ENCODE results near the gene CPT1B.
"Not testable (repeated sequence)": the region's sequence is repeated elsewhere in the genome, so short reads cannot be mapped to it uniquely, and the experiment has no call there.

The CPT1B gene

GRCh38 chr22:50577987-50578775, at the start of gene CPT1B:
Gene CPT1B (minus strand): TSS chr22:50578427. CDS start chr22:50577915, 512 bp downstream.
- DNase-seq (ENCODE audit: low spot score) = no peak

DNA sequence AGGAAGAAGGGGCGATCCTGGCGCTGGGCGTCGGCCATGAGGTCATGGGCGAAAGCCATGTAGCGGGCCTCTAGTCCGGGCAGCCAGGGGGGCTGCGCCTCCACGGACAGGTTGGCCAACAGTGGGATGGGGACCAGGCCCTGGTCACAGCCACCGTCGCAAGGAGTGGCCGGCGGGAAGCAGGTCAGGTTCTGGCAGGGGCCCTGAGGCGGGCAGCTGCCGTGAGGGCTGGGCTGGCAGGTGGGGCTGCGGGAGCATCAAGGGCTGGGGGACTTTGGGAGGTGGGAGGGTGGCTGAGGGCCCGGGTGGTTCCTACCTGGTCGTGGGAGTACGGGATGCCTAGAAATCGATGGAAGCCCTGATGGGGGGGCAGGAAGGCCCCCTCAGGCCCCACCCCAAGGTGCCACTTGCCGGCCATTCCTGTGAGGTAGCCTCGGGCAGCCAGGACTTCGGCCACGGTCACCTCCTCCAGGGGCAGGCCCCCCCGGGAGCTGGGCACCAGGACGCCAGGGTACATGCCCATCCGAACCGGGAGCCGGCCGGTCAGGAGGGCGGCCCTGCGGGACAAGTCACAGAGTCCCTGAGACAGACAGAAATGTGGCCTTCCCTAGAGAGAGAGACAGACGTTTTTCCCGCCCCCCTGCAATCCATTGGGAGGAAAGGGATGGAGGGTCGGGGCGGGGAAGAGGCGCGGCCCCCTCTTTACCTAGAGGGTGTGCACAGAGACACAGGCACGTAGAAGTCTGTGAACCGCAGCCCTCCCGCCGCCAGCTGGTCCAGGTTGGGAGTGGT, 48.8 kb upstream of the CPT1B start:
- DNase-seq (ENCODE audit: low spot score) = no peak

GRCh38 chr22:50626314-50626849, 48.2 kb upstream of the CPT1B start:
- no peak for DNase-seq (ENCODE audit: low spot score)

DNA sequence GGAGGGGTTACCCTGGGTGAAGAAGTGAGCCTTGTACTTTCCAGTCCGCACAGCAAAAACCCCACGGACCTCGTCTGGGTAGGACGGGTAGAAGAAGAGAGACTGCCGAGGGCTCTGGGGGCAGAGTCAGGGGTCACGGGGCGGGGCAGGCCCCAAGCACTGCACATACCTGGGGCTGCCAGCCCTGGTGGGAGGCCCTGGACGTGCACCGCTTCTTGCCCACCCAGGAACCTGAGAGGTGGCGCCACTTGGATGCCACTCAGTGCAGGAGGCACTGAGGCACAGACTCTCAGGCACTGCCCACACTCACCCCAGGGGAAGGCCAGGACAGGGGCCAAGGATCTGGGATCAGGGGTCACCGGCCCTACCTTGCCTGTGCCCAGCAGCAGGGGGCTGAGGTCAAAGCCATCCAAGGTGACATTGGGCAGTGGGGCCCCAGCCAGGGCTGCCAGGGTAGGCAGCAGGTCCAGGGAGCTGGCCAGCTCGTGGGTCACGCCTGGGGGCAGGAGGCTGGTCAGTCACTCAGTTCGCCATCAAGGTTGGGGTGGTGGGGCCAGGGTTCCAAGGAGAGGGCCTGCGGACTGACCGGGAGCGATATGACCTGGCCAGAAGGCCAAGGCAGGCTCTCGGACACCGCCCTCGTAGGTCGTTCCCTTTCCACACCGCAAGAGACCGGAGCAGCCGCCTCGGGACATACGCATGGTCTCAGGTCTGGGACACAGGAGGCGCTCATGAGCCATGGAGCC, 47.5 kb upstream of the CPT1B start:
- no peak for DNase-seq (ENCODE audit: low spot score)

- DNase-seq (ENCODE audit: low spot score) = no peak
Observed at GRCh38 chr22:50625131-50625567, 46.9 kb upstream of the CPT1B start.

GRCh38 chr22:50624347-50625130, 46.3 kb upstream of the CPT1B start:
- no peak for DNase-seq (ENCODE audit: low spot score)

DNA sequence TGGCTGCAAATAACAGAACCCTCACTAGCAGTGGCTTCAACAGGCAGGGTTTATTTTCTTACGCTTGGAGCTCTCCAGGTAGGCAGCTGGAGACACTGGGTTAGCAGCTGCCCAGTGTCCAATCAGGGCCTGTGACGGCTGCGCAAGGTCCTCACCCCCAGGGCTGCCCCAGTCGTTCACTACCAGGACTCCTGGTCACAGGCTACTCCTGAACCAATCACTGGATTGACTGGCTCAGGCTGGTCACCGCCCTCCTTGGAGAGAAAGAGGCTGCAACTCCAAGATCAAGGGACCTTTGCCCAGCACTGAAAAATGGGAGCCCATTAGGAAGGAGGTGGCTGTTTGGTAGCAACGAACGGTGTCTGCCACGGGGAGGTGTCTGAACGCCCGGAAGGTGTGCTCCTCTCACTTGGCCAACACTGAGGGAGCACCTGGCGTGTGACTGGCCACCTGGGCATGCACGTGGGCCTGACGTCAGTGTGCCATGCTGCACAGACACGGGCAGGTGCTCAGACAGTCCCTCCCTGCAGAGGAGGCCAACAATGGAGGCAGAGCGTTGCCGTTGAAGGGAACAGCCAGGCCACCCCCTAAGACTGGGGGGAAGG, 44.6 kb upstream of the CPT1B start:
- DNase-seq (ENCODE audit: low spot score) = no peak

GRCh38 chr22:50621948-50622722, 43.9 kb upstream of the CPT1B start:
- no peak for DNase-seq (ENCODE audit: low spot score)

DNA sequence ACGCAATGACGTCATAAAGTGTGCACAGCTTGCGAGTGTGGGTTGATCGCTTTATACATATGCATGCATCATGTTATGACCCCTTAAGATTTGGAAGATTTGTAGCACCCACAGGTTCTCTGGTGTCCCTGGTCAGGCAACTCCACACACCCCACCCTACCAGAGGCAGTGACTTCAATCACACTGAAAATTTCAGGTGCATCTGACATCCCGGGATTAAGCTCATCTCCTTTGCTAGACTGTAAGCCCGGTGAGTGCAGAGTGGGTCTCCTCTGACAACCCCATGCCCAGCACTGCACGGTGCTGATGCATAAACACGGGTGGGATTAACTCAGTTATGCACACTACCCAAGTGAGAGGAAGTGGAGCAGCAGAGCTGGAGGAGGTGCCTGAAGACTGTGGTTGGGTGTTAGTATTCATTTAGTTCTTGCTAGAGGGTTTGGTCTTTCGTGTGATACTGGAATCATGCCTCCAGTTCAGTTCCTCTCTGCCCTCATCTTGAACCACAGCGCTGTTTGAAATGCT, 43.2 kb upstream of the CPT1B start:
- DNase-seq (ENCODE audit: low spot score) = no peak

- peak; percentile 73 for DNase-seq (ENCODE audit: low spot score)
Observed at GRCh38 chr22:50620593-50621355, 42.5 kb upstream of the CPT1B start.

GRCh38 chr22:50614296-50614695, 36.1 kb upstream of the CPT1B start:
- DNase-seq (ENCODE audit: low spot score) = not testable (repeated sequence)

- no peak for DNase-seq (ENCODE audit: low spot score)
Observed at GRCh38 chr22:50613291-50613981, 35.2 kb upstream of the CPT1B start.

DNA sequence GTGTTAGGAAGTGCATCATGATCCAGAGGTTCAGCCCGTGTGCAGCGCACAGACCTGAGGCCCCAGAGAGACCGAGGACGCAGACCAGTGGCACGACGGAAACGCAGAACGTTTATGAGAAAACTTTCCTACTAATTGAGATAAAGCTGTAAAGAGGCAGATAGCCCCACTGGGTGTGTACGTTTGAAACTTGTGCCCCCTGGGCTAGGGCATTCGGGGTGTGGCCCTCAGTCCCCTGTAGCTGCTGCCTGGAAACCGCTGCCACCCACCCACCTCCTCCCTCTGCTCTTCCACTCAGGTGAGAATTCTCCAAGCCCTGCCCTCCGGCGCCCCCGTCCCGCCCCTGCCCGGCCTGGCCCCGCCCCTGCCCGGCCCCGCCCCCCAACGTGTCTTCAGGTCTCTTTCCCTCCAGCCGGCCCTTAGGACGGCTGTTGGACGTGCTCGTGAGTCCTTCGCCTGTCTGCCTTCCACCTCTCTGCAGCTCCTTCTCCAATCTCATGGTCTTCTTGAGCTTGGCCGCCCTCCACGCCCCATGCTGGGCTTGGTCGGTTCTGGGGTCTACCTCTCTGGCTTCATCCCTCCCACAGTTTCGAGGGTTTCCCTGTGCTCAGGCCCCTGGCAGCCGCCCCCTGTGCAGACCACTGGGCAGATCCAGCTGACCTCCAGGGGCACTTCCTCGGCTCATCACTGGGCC, 34.4 kb upstream of the CPT1B start:
- DNase-seq (ENCODE audit: low spot score) = no peak

GRCh38 chr22:50612168-50612527, 33.9 kb upstream of the CPT1B start:
- no peak for DNase-seq (ENCODE audit: low spot score)

DNA sequence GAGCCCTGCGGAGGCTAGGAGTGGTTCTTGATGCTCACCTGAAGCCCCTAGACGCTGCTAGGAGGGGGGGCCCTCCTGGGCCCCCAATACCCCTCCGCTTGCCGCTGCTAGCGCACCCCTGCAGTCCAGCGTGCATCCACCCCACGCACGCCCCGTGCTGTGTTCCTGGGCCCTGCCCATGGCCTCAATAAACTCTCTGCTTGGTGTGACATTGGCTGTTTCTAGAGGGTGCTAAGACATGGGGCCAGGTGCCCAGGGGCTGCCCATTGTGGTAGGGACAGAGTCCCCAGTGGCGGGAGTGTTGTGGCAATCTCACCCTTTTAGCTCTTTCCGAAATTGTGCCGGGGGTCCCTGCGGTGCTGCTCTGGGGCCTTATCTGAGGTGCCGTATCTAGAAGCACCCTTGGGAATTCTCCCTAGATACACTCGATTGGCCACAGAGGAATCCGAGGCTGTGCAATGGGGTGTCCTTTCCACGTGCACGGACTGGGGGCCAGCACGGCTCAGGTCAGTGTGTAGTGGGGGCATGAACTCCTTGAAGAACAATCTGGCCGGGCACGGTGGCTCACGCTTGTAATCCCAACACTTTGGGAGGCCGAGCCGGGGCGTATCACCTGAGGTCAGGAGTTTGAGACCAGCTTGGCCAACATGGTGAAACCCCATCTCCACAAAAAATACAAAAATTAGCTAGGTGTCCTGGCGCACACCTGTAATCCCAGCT, 33.3 kb upstream of the CPT1B start:
- no peak for DNase-seq (ENCODE audit: low spot score)

- no peak for DNase-seq (ENCODE audit: low spot score)
Observed at GRCh38 chr22:50610581-50610980, 32.4 kb upstream of the CPT1B start.

DNA sequence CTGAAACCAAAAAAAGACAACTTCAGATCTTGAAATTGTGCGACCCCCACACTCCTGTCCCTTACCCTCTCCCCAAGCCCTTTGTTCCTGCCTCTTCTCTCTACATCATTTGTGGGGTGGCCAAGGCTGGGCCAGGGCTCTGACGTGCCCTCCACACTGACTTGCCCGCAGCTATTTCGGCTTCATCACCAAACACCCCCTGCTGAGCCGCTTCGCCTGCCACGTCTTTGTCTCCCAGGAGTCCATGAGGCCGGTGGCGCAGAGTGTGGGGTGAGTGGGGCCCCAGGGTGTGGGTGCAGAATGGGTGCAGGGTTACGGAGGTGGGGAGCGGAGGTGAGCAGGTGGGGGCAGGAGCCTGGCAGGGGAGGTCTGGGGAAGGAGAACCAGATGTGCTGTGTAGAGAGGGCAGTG, 31.8 kb upstream of the CPT1B start:
- no peak for DNase-seq (ENCODE audit: low spot score)
